ENCODE results near the gene DPEP2NB.
"Not testable (repeated sequence)": the region's sequence is repeated elsewhere in the genome, so short reads cannot be mapped to it uniquely, and the experiment has no call there.

DPEP2NB gene

DNA sequence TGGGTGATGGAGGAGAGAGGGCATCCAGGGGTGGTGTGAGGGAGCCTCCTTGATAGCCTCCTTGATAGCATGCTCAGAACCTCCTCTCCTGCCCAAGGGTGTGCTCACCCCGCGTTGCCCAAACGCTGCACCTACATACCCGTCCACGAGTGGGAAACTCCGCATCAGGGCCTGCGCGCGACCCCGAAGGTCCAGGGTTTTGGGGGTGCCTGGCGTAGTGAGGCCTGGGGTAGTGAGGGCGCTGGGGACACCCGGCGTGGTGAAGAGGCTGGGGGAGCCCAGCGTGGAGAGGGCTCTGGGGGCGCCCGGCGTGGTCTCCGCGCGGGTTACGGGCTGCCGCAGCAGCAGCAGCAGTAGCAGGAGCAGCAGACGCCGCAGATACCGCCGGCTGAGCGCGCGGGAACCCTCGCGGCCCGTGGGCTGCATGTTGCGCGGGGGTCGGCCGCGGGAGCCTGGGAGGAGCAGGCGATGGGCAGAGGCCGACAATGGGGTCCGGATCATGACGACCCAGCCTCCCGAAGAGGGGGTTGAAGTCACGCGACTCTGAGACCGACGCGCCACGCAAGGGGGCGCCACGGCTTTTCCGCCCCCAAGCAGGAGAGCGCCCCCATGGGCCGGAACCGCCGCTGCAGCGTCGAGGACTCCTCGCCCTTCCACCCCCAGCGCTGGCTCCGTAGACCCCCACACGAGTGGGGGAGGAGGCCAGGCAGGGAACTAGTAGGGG, 35.6 kb downstream of the DPEP2NB start, which contains the start of gene DPEP3:
Gene DPEP3, minus strand, starts transcription at position 545 of the 724 bp plus-strand sequence. Its CDS starts 119 bp downstream, at position 426.
- DNase-seq = no peak

GRCh38 chr16:67977469-67978227, 38.1 kb downstream of the DPEP2NB start:
- DNase-seq = no peak

GRCh38 chr16:67977005-67977404, 38.7 kb downstream of the DPEP2NB start:
- no peak for DNase-seq

DNA sequence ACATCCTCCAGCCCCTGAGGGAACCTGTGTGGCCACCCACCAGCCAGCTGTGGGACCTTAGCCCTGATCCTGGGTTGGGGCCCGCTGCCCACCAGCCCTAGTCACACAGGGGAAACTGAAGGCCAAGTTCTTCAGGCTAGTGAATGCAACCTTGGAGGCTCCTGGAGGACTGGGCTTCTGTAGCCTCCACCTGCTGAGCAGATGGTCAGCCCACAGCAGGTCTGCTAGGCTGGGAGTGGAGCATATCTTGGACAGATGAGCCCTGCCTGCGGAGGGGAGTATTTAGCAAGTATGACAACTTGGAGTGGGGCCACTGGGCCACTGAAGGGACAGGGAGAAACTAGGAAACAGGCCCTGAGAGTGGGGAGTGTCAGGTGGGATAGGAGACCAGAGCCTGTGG, 39.5 kb downstream of the DPEP2NB start:
- DNase-seq = no peak

DNA sequence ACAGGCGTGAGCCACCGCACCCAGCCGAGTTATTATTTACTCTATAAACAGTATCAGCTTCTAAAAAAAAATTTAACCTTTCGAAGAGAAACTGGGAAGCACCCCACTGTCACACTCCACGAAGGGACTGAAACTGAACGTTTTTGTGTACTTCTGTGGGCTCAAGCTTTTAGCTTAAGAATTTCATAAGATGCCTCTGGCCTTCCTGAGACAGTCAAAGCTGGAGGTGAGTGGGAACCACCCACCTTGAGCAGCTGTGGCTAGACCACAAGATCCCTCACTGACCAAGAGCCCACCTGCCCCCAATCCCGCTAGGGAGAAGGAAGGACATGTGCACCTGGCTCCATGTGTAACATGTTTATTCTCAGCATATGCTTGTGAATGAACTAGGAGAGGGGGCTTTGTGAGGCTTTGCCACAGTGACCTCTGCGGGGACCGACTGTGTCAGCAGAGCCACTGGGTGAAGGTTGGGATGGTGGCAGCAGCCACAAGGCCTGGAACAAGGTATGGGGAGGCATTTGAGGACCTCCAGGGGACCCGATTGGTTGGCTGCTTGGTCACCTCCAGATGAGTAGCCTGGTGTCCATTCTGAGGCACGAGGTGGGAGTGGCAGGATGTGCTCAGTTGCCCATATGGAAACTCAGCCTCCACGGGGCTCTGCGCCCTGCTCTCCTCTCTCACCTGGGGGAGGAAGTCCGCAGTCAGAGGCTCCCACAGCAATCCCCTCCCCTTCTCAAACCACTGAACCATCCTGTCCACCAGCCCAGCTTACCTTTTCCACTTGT, 40.2 kb downstream of the DPEP2NB start:
- DNase-seq = no peak

- not testable (repeated sequence) for DNase-seq
These were observed 43.4 kb downstream of the DPEP2NB start for GRCh38 chr16:67972285-67972684.

DNA sequence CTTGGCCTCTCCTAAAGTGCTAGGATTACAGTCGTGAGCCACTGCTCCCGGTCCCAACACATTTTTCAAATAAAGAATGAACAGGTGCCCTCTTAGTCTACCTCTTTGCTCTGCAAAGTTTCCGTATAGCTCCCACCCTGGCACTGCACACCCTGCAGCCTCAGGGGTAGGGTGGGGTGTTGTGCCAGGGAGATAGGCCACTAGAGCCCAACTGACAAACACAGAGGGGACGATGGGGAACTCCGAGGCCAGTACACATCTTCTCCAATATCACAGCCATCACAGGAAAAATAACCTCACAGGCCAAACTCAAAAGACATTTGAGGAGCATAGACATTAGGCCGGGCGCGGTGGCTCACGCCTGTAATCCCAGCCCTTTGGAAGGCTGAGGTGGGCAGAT, 44.6 kb downstream of the DPEP2NB start:
- no peak for DNase-seq

DNA sequence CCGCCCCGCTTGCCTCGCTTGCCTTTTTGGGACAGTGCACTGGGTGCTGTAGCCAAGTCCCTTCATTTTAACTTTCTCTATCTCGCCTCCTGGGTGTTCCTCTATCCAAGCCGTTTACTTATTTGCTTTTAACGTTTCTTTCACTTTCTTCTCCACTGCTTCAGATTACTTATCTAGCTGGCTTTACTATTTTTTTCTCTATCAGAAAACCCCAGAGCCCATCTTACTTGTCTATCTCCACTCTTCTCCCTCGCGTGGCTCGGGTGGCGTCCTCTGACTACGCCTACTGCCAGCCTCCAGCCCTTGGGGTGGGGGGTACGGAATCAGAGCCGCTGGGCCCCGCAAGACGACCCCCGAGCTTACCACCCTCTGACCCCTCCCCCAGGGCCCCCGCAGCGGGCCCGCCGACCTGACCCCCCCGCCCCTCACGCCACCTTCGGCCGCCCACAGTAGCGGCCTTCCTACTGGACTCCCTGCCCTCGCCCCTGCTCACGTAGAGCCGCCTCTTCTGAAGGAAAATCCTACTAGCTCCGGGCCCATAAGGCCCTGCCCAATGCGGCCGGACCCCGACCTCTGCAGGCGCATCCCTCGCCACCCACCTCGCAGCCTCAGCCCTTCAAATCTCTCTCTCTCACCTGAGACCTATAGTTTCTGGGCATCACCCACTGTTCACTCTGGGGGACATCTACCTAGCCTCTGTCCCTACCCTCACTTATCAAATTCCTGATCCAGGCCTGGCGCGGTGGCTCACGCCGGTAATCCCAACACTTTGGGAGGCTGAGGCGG, 46.3 kb downstream of the DPEP2NB start:
- no peak for DNase-seq

DNA sequence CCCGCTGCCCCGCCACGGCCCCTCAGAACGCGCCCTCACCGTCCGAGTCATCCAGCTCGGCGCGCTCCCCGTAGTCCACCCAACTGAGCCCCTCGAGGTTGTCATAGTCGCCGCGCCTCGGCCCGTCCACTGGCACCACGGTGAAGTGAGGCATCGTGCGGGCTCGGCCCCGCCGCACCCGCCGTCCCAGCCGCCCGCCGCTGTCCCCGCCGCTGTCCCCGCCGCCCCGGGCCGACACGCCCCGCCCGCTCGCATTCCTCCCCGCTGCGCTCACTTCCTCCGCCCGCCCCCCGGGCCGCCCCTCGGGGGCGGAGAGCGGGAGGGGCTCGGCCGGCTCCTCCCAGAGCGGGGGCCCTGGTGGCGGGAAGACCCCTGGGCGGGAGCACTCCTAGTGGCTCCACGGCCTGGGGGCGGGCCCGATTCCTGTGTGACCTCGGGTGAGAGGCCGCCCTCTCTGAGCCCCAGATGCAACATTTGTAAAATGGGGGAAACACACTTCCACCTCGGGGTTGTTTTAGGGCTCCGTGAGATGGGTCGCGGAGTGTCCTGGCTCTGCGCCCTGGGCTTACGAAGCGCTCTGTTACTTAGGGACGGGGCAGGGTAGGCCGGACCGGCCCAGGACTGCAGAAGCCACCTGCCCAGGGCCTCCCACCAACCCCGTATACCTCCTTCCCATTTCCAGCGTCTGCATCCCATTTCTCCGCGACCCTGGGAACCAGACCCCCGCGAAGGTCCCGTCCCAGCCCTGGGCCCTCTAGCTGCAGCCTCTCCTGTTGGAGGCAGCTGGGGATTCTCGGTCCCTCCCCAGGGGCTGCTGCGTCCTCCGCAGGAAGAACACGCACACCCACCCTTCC, 47.1 kb downstream of the DPEP2NB start, which contains the start of gene SLC12A4:
Gene SLC12A4, minus strand, starts transcription at position 238 of the 854 bp plus-strand sequence. Its CDS starts 84 bp downstream, at position 154.
- peak; percentile 87 for DNase-seq

DNA sequence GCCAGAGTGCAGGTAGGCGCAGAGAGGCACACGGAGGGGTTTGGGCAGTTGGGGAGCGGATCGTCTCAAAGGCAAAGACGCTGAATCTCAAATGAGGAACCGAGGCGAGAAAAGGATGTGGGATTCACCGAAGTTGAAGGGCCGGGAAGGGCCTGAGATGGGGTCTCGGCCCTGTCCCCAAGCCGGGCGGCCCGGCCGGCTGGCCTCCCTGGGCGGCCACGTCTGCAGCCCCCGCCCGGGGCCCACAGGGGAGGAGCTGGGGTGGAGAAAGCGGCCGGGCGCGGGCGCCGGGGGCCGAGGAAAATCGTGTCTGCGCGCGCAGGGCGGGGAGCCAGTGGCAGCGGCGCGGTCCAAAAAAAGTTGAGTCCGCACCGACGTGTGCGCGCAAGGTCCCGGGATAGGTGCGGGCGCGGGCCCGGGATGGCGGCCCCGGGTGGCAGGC, 47.7 kb downstream of the DPEP2NB start:
- no peak for DNase-seq

- DNase-seq = no peak
These were observed 48.3 kb downstream of the DPEP2NB start for GRCh38 chr16:67967183-67967957.

DNA sequence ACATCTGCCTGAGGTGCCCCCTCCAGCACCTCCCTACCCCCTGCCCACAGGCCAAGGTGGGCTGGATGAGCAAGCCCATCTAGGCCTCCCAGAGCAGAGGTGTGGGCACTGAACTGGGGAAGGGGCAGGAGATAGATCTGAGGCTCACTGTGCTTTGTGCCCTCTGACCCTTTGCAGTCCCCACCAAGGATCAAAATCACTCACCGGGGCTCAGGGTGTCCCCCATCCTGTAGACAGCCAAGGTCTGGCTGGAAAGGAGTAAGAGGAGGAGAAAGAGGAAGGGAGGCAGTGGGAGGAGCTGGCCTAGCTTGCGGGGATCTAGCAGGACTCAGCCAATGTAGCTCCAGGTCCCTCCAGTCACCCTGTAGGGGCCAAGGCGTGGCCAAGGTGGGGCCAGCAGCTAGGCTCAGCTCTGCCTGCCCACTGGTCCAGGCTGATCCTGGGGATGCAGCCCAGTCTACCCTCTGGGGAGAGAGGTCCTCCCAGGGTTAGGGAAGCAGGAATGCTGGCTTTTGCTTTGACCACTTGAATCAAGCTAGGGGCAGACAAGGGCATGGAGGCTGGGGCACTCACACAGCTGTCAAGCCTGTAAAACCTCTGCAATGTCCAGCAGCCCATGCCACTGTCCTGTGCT, 49.0 kb downstream of the DPEP2NB start:
- DNase-seq = no peak

- no peak for DNase-seq
These were observed 49.8 kb downstream of the DPEP2NB start for GRCh38 chr16:67965668-67966548.

GRCh38 chr16:67964477-67965131, 51.1 kb downstream of the DPEP2NB start:
- DNase-seq = no peak

GRCh38 chr16:67963662-67964321, 51.9 kb downstream of the DPEP2NB start:
- DNase-seq = no peak
